SH-SY5Y (cell line): ENCODE measurements around the gene PTPRO.

Experiments used
- GATA2 ChIP-seq: IDR thresholded peaks from 2 replicates; pipeline ENCODE4 v1.6.1; 2011; ENCODE audit warnings: mild to moderate bottlenecking, low read depth, low read length
- GATA3 ChIP-seq: IDR thresholded peaks from 2 replicates; pipeline ENCODE4 v1.6.1; 2011; ENCODE audit warnings: low read depth, mild to moderate bottlenecking, low read length, moderate library complexity

- no peak for TF ChIP-seq GATA2
- no peak for TF ChIP-seq GATA3
Observed at GRCh38 chr12:15356951-15357364, 34.6 kb downstream of the PTPRO start.
